VCaP (cell line): ENCODE data around the gene LYVE1.
"Not testable (repeated sequence)": the region's sequence is repeated elsewhere in the genome, so short reads cannot be mapped to it uniquely, and the experiment has no call there.

Source experiments
- H3K27ac ChIP-seq: fragments of 450-650 bp; 2 replicates; pipeline ENCODE4 v1.5.1; 2017
- TF ChIP-seq, protein P1 (sequence below): fragments of 450-650 bp; conservative IDR thresholded peaks from 2 replicates; pipeline ENCODE4 v1.5.1; 2017; ENCODE audit warnings: mild to moderate bottlenecking, moderate library complexity

LYVE1 gene

DNA sequence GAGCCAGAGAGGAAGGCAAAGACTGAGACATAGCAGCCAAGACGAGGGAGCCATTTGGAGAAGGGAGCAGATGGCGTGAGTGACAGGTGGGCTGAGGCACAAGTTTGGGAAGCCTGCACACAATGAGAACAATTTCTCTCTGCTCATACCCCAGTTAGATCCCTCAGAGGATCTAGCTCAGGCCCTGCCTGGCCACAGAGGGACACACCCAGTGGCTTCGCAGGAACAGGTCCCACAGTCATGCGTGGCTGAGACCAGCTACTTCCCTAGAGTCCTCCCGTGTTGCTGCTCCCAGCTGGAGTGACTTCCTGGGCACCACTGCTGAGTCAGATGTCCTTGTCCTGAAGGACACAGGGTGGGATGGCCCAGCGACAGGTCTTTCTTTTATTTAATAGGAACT lies 33.4 kb upstream of the LYVE1 start:
- TF ChIP-seq, protein P1, sequence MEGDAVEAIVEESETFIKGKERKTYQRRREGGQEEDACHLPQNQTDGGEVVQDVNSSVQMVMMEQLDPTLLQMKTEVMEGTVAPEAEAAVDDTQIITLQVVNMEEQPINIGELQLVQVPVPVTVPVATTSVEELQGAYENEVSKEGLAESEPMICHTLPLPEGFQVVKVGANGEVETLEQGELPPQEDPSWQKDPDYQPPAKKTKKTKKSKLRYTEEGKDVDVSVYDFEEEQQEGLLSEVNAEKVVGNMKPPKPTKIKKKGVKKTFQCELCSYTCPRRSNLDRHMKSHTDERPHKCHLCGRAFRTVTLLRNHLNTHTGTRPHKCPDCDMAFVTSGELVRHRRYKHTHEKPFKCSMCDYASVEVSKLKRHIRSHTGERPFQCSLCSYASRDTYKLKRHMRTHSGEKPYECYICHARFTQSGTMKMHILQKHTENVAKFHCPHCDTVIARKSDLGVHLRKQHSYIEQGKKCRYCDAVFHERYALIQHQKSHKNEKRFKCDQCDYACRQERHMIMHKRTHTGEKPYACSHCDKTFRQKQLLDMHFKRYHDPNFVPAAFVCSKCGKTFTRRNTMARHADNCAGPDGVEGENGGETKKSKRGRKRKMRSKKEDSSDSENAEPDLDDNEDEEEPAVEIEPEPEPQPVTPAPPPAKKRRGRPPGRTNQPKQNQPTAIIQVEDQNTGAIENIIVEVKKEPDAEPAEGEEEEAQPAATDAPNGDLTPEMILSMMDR: no peak
- H3K27ac ChIP-seq: no peak overlapping the region

DNA sequence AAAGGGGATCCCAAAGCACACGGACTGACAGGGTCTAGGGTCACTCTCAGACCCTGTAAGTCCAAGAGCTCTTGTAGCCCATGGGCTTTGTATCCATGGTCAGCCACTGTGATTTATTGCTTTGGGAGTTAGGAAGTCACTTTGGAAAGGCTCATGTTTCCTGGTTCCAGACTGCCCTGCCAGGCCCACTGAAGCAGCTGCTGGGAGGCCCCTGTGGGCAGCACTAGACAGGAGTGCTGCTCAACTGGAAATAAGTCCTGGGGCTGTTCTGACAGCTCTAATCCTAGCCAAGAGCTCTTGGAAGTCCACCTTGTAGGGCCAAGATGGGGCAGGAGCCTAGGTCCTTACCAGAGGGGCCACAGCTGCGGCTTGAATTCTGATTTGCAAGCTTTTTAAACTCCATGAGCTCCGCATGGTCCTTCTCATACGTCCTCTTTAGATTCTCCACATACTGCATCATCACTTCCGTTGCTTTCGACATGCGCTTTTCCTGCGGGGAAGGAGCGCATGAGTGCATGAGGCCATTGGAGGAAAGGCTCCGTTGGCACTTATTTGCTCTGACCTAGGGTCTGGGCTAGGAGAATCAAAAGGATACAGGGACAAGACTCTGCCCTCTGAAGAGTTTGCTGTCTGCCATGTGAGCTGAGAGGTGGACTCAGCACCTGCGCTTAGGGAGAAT lies 32.2 kb upstream of the LYVE1 start:
- TF ChIP-seq, protein P1: no peak
- no peak overlapping the region for H3K27ac ChIP-seq

DNA sequence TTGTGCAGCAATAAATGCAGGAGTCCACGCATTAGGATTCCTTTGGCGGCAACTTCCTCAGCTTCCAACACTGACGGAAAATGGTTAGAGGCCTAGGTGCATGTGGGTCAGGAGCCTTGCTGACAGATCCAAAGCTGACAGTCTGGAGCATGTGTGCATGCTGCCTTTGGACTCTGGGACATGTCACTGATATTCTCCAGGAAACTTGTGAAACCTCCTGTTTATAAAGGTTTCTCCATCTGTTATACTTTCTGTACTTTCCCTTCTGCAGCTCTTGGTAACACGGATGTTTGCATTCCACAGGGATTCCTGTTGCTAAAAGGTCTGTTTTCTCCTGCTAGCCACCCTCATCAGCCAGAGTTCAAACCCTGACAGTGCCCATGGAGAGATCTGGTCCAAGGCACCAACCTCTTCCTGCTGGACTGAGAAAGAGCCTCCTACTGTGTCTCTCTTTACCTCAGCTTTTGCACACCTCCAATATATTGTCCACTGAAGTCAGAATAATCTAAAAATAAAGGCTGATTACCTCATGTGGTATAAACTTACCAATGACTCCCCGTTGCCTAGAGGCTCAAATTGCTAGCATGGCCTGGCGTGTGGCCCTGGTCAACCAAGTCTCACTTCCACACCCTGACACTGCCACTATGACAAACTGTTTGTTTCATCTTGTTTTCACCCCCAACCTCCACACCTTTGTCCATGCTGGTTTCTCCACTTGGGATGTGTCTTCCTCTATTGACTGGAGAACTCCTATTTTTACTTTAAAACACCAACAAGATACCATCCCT lies 31.1 kb upstream of the LYVE1 start:
- no peak overlapping the region for H3K27ac ChIP-seq
- TF ChIP-seq, protein P1: no peak

DNA sequence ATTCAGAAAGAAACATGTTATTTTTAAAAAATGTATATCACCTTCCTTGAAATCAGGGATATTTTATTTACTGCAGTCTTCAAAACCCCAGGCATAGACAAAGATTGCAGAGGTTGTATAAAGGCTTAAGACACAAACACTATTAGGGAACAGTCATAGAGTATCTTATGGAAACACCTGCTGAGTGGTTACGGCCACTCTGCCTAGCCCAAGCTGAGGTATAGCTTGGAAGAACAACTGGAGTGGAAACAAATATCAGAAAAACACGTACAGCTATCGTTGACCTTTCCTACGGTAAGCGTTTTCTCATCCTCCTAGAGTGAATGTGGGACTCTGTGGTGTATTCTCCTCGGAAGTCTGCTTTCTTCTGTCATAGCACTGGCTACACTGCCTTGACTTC lies 30.4 kb upstream of the LYVE1 start:
- no peak overlapping the region for H3K27ac ChIP-seq
- TF ChIP-seq, protein P1: no peak

DNA sequence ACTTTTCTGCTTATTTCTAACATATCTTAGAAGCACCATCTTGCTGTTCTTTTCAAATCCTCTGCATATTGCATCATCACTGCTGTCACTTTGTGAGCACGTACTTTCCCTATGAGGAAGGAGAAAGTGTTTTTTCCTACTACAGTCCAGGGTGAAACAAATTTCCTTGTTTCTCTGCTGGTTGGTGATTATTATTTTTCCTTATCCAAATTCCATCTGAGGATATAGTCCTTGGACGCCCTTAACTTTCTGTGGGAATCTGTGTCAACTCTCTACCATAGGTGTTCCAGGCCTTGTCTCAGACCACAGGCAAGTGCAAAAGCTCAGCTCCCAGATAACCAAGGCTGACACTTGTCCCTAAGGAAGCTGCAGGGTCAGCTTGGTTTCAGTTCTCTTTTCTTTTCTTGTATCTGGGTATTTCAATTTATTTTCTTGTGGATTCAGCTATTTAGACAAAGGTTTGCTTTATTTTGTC lies 29.4 kb upstream of the LYVE1 start:
- TF ChIP-seq, protein P1: no peak
- no peak overlapping the region for H3K27ac ChIP-seq

DNA sequence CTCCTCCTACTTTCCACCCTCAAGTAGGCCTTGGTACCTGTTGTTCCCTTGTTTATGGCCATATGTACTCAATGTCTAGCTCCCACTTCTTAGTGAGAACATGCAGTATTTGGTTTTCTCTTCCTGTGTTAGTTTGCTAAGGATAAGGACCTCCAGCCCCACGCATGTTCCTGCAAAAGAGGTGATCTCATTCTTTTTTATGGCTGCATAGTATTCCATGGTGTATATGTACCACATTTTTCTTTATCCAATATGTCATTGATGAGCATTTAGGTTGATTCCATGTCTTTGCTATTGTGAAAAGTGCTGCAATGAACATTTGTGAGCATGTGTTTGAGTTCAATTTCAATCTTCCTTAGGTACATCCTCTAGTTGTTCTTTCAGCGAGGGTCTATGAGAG lies 27.4 kb upstream of the LYVE1 start:
- not testable (repeated sequence) for H3K27ac ChIP-seq

DNA sequence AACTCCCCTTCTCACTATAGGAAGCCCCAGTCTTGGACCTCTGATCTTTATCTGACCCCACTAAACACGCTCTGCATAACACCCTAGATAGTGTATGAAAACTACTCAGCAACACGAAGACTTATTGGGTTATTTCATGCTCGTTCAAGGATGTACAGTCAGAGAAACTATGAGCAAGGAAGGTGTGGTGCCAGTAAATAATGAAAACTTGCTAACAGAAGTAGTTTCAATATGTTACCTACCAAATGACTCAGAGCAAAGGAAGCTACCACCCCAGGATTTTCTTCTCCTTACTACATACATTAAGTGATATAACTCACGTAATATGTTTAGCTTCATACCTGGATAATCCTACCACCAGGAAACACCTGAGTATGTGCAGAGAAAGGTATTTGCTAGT lies 25.9 kb upstream of the LYVE1 start:
- TF ChIP-seq, protein P1: no peak
- H3K27ac ChIP-seq: no peak overlapping the region

DNA sequence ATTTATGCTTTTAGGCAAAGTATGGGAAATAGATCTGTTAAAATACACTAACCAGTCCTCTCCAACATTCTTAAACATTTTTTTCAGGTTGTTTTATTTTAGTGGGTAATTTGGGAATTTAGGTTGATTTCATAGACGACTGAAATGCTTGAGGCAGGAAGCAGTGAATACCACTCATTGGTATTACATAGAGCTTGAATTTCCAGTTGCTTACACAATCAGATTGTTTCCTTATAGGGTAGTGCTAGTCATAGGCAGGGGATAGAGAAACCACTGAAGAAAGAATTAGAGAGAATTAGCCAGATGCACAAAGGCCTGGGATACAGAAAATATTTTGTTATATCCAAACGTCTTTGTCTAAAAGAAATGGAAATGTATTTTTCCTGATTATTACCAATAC lies 23.9 kb upstream of the LYVE1 start:
- no peak overlapping the region for H3K27ac ChIP-seq

More for the DNA sequence above, 23.9 kb upstream of the LYVE1 start:
- TF ChIP-seq, protein P1: no peak
